ENCODE results near the gene MT1E.
A peak's percentile ranks its signal among the peaks of the same experiment; 100 is the strongest.

Gene MT1E

DNA sequence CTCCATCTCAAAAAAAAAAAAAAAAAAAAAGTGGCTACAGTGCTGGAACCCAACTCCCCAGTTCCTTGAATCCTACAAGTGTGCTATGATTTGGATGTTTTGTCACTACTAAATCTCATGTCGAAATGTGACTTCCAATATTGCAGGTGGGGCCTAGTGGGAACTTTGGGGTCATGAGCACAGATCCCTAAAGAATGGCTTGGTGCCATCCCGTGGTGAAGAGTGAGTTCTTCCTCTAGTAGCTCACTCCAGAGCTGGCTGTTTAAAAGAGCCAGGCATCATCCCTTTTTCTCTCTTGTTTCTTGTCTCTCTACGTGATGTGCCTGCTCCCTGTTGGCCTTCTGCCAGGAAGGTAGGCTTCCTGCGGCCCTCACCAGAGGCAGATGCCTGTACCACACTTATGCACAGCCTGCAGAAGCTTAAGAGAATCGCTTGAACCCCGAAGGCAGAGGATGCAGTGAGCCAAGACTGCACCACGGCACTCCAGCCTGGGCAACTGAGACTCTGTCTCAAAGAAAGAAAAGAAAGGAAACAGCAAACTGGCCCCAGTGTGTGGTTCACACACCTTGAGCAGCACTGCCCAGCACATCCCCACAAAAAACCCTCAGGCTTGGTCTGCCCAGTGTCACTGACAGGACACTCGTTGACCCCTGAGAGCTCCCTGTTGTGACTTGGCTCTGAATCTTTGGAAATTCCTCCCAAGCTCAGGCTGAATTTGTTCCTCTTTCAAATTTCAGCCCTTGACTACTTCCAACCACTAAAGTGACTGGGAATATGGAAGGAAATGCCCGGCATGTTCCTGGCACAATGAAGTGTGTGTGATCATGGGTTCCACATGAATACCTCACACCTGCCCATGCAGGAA lies 3.1 kb downstream of the MT1E start:
- no peak for DNase-seq

DNA sequence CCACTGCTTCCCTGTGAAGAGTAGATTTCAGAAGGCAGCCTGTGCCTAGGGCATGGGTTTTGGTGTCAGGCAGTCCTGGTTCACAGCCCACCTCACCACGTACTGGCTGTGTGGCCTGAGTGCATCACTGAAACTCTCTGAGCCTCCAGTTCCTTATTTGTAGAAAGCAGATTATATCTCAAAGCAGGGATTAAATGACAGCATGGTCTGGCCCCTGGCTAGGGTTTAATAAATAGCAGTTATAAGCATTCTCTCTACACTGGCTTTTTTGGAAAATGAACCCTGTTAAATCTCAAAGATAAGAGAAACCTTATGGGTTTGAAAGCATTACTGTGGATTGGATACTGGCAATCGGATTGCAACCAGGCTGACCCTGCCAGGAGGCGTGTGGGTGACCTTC lies 4.0 kb downstream of the MT1E start:
- DNase-seq = no peak

GRCh38 chr16:56630134-56630533 lies 4.6 kb downstream of the MT1E start:
- no peak for DNase-seq

- DNase-seq = no peak
These were observed 5.6 kb downstream of the MT1E start for GRCh38 chr16:56631197-56631596.

DNA sequence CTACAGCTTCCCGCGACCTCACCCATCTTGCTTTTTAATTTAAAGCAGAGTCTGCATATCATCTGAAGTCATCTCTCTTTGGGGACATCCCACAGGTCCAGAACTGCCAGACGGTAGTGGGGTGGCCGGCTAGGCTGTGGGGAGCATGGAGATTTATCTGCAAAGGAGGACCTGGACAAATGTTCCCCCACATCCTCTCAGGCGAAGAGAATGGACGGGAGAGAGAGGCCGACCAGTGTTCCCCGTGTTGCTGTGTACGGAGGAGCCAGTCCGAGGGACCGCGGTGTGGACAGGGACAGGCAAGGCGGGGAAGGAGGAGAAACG lies 6.2 kb downstream of the MT1E start:
- no peak for DNase-seq

- DNase-seq = no peak
These were observed 6.7 kb downstream of the MT1E start, which contains the start of gene MT1M for GRCh38 chr16:56632156-56632847. Gene MT1M, plus strand, starts transcription at chr16:56632659. Its CDS starts 73 bp downstream, at chr16:56632732.

DNA sequence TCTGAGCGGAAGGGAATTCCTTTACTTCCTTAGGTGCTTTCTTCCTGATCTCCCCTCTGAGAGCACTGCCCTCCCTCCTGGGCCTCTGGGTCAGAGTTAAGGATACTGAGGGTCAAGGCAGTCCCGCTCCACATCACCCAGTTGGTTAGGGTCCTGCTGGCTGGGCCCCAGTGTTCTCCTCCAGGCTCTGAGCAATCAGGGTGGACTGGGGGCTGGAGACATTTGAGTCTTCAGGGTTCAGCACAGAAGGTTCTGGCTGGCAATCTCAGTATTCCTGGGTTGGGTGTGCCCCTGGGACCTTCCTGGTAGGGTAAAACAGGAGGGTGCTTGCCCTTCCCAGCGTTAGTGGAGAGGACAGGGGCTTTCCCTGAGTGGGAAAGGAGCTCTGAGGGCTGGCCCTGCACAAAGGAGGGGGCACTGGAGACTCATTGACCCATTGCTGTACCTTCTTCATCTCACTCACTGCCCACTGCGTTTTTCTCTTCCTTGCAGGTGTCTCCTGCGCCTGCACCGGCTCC lies 7.3 kb downstream of the MT1E start:
- no peak for DNase-seq

GRCh38 chr16:56633535-56633934 lies 8.0 kb downstream of the MT1E start:
- no peak for DNase-seq

DNA sequence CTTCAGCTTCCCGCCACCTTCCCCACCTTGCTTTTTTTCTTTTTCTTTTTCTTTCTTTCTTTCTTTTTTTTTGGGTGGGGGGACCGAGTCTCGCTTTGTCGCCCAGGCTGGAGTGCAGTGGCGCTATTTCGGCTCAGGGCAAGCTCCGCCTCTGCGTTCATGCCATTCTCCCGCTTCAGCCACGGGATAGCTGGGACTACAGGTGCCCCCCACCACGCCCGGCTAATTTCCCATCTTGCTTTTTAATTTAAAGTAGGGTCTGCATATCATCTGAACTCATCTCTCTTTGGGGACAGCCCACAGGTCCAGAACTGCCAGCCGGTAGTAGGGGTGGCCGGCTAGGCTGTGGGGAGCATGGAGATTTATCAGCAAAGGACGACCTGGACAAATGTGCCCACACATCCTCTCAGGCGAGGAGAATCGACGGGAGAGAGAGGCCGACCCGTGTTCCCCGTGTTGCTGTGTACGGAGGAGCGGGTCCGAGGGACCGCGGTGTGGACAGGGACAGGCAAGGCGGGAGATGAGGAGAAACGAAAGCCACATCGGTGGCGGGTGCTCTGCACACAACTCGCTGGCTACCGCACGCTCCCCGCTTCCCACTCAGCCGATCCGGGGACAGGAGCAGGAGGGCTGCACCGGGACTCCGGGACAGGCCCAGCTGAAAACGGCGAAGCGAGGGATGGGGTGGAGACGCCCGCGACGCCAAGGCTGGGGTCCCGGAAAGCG lies 9.3 kb downstream of the MT1E start:
- DNase-seq = no peak

DNA sequence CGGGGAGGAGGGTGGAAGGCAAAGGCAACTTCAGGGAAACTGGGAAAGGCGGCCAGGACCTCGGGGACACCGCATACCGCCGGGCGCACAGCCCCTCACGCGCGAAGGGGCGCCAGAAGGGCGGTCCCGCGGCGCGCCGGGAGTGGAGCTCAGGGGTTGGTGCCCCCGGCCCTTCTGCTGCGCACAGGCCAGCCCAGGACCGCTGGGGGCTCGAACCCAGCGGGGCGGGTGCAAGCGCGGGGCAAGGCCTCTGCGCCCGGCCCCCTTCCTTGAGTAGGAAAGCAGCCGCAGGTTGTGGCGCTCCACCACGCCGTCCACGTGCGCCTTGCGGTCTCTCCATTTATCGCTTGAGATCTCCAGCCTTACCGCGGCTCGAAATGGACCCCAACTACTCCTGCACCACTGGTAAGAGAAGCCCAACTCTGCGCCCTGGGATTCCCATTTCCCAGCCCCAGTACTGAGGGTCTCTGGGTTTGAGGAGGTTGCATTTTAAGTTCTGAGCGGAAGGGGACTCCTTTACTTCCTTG lies 9.9 kb downstream of the MT1E start:
- no peak for DNase-seq

- DNase-seq = no peak
These were observed 11.2 kb downstream of the MT1E start for GRCh38 chr16:56636616-56637413.

DNA sequence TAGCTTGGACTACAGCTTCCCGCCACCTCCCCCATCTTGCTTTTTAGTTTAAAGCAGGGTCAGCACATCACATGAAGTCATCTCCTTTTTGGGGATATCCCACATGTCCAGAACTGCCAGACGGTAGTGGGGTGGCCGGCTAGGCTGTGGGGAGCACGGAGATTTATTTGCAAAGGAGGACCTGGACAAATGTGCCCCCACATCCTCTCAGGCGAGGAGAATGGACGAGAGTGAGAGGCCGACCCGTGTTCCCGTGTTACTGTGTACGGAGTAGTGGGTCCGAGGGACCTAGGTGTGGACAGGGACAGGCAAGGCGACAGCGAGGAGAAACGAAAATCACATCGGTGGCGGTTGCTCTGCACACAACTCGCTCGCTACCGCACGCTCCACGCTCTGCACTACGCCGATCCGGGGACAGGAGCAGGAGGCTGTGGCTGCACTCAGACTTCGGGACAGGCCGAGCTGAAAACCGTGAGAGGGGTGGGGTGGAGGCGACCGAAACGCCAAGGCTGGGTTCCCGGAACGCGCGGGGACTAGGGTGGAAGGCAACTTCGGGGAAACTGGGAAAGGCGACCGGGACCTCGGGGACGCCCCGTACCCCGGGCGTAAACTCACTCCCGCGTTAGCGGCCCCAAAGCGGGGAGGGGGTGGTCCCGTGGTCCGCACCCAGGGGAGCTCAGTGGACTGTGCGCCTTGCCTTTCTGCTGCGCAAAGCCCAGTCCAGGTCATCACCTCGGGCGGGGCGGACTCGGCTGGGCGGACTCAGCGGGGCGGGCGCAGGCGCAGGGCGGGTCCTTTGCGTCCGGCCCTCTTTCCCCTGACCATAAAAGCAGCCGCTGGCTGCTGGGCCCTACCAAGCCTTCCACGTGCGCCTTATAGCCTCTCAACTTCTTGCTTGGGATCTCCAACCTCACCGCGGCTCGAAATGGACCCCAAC lies 12.5 kb downstream of the MT1E start, which contains the start of gene MT1A:
TSS of gene MT1A (plus strand) at position 853 of the 937 bp plus-strand sequence. CDS start at position 926, 73 bp downstream.
- DNase-seq = no peak

GRCh38 chr16:56639045-56639444 lies 13.5 kb downstream of the MT1E start:
- no peak for DNase-seq

DNA sequence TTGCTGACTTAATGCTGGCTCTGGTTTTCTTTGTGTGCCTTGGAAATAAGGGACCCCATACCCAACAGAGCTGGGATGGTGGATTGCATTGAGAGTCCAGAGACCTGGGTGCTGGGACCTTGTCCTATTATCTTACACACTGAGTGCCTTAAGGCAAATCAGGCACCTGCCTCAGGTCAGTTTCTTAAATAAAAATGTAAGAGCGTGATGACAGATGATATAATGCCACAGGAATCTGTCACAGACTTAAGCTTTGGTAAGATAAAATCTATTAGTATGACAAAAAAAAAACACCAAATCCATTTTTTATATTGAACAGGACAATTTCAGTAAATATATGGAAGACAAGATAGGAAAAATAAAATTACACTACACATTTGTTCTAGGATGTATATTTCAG lies 14.5 kb downstream of the MT1E start:
- no peak for DNase-seq

- DNase-seq = no peak
These were observed 15.6 kb downstream of the MT1E start for GRCh38 chr16:56641166-56641565.

- DNase-seq = peak; percentile 78
These were observed 17.6 kb downstream of the MT1E start for GRCh38 chr16:56643080-56643778.

DNA sequence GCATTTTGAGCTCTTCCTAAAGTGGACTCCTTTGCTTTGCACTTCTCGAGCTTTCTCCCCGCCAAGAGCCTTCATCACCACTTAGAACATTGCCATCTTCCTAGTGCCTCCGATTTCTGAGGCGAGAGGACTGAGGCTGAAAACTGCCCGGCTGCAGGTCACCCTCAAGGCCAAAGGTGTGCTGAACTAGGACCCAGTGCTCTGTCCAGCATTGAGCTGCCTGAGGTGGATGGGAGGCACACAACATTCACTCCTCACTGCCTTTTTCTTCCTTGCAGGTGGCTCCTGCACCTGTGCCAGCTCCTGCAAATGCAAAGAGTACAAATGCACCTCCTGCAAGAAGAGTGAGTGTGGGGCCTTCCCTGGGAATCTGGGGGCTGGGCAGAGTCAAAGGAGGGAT lies 18.3 kb downstream of the MT1E start:
- no peak for DNase-seq

DNA sequence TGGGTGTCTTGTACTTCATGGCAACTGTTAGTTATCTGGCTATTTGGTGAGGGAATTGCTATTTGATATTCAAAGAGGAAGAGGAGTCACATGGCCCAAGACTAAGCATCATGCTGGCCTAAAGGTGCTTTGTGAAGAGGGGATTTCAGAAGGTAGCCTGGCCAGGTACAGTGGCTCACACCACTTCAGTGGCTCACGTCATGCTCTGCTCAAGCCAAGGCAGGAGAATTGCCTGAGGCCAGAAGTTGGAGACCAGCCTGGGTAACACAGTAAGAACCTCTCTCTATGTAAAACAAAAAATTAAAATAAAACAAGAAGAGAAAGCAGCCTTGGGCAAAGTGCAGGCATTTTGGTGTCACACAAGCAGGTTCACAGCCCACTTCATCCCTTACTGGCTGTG lies 19.7 kb downstream of the MT1E start:
- no peak for DNase-seq

DNA sequence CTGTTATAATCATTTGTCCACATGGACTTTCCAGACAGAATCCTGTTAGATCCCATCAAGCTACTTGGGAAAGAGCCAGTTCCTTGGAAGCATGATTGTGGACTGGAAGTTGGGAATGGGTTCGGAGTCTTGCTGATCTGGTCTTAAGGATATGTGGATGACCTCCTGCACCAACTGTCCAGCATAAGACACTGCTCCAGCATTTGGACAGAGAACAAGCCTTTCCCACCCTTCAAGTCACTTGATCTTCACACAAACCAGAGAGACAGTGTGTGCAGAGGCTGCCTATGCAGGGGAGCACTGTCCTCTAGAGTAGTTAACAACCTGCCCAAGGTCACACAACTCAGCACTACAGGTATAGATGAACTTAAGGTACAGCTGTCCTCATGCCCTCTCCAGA lies 20.3 kb downstream of the MT1E start:
- DNase-seq = no peak

DNA sequence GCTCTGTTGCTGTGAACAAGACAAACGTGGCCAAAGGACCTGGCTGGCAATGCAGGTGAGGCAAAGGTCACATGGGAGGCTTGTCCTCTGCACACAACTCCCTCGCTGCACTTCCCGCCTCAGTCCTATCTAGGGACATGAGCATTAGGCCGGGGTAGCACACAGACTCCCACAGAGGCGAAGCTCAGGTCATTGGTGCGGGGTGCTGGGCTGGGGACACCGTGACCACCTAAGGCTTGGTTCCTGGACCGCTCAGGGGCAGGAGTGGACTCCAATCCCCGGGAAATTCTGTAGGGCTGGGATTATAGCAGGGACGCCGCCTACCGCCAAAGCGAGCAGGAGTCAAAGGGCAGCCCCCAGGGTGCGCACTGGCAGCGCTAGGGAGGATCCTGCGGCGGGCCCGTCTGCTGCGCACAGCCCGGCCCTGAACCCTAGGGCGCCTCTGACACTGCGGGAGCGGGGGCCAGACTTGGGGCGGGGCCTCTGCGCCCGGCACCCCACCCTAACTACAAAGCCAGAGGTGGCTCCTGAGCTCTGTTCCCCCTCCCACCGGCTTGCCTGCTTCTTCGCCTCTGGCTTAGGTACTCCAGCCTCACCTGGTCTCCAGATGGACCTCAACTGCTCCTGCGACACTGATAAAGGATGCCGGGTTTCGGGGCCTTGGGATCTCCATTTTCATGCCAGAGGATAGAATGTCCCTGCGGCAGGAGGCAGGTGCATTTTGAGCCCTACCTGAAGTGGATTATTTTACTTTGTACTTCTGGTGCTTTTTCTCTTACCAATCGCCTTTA lies 22.3 kb downstream of the MT1E start:
- no peak for DNase-seq

All from activated CD8-positive, alpha-beta memory T cell treated with anti-CD3 and anti-CD28 coated beads, Interleukin-2, amount 50 U/mL, for 4 hours (primary cell).